A549 (cell line): ENCODE data around the gene TXNRD2. TPM values are rescaled to one million over a fixed set of nuclear protein-coding genes. Genes with fewer than 3 reads are reported as not detected.

Experiments
- ATAC-seq, 2 experiments: fragments of 200-7000 bp in 1 of 2; fragments of >200 bp in 1 of 2; cut with Nextera tagmentation in 1 of 2; cut with Tn5 transposase in 1 of 2; 3 replicates each; pipeline versions ENCODE4 v1.8.0 to v1.9.1; 2018 to 2020; ENCODE audit warnings: mild to moderate bottlenecking in 1 of 2, moderate library complexity in 1 of 2
- CTCF ChIA-PET: fragments of 300-600 bp; sonication (Branson Sonifier 250); formaldehyde crosslinking; extraction: SDS; loops from one replicate; lab custom pipeline; 2021; ENCODE audit warnings: antibody characterized with exemption, inconsistent platforms; lab: Yijun Ruan, JAX
- POLR2A ChIA-PET: fragments of 350-600 bp; formaldehyde crosslinking; extraction: SDS; loops from one replicate; lab custom pipeline; 2021; ENCODE audit warnings: antibody characterized with exemption, inconsistent platforms; lab: Yijun Ruan, JAX
- DNase-seq, 2 experiments: peaks; one replicate each; pipeline versions ENCODE4 v3.0.0 to v3.0.0-alpha.2; 2011 to 2016; ENCODE audit warnings: low read depth in 1 of 2, low spot score in 1 of 2
- FAIRE-seq: peaks from 2 replicates; lab custom pipeline; 2011; peaks lifted over from hg19 to GRCh38; lab: Jason Lieb, UNC
- H3K27ac ChIP-seq, 2 experiments: fragments of >200 bp; sonication (Bioruptor Twin); formaldehyde crosslinking; 3 replicates each; pipeline ENCODE4 v1.5.1; 2016 to 2017
- H3K4me1 ChIP-seq: fragments of >200 bp; sonication (Bioruptor Twin); formaldehyde crosslinking; 3 replicates; pipeline ENCODE4 v1.6.1; 2016
- H3K4me2 ChIP-seq: fragments of >200 bp; sonication (Bioruptor Twin); formaldehyde crosslinking; 3 replicates; pipeline ENCODE4 v1.6.1; 2016
- H3K4me3 ChIP-seq: fragments of >200 bp; sonication (Bioruptor Twin); formaldehyde crosslinking; 3 replicates; pipeline ENCODE4 v1.5.1; 2016
- H3K9me3 ChIP-seq: fragments of >200 bp; sonication (Bioruptor Twin); formaldehyde crosslinking; 3 replicates; pipeline ENCODE4 v1.6.1; 2016
- BCL3 ChIP-seq: fragments of >200 bp; sonication (Bioruptor Twin); formaldehyde crosslinking; IDR thresholded peaks from 3 replicates; pipeline ENCODE4 v1.6.1; 2016
- CEBPB ChIP-seq, 2 experiments: fragments of >200 bp in 1 of 2; sonication (Bioruptor Twin) in 1 of 2; formaldehyde crosslinking in 1 of 2; IDR thresholded peaks; 2 replicates each; pipeline ENCODE4 v1.6.1; 2012 to 2016
- CHD4 ChIP-seq: fragments of 200-600 bp; sonication (generic); IDR thresholded peaks from 2 replicates; pipeline ENCODE4 v1.6.1; 2016; ENCODE audit warnings: antibody characterized with exemption, mild to moderate bottlenecking, borderline replicate concordance
- E2F6 ChIP-seq: IDR thresholded peaks from 2 replicates; pipeline ENCODE4 v1.6.1; 2012; ENCODE audit warnings: low read depth, borderline replicate concordance
- EHMT2 ChIP-seq: fragments of 200-600 bp; sonication (generic); IDR thresholded peaks from 2 replicates; pipeline ENCODE4 v1.6.1; 2016; ENCODE audit warnings: antibody characterized with exemption, low read depth, mild to moderate bottlenecking, moderate library complexity
- EP300 ChIP-seq, 2 experiments: fragments of >200 bp; sonication (Bioruptor Twin); formaldehyde crosslinking; IDR thresholded peaks; 2 replicates in 1 of 2; 3 replicates in 1 of 2; pipeline ENCODE4 v1.6.1; 2016 to 2017
- ESRRA ChIP-seq: fragments of 150-350 bp; IDR thresholded peaks from 2 replicates; pipeline ENCODE4 v1.6.1; 2014; ENCODE audit warnings: mild to moderate bottlenecking, low read length, borderline replicate concordance
- FOXS1 ChIP-seq: fragments of 250-450 bp; sonication (Bioruptor Pico); IDR thresholded peaks from 2 replicates; pipeline ENCODE4 v1.5.0; 2020; ENCODE audit warnings: mild to moderate bottlenecking, moderate library complexity
- HDAC2 ChIP-seq: fragments of 200-600 bp; sonication (generic); IDR thresholded peaks from 2 replicates; pipeline ENCODE4 v1.6.1; 2016
- HES2 ChIP-seq: fragments of >200 bp; sonication (Bioruptor Twin); formaldehyde crosslinking; IDR thresholded peaks from 2 replicates; pipeline ENCODE4 v1.6.1; 2016
- HEYL ChIP-seq: fragments of 250-450 bp; sonication (Bioruptor Pico); IDR thresholded peaks from 2 replicates; pipeline ENCODE4 v1.8.0; 2021; ENCODE audit warnings: mild to moderate bottlenecking, moderate library complexity
- HMGXB4 ChIP-seq: fragments of 250-450 bp; sonication (Bioruptor Pico); IDR thresholded peaks from 2 replicates; pipeline ENCODE4 v1.5.0; 2021; ENCODE audit warnings: mild to moderate bottlenecking, moderate library complexity, borderline replicate concordance
- HOXB5 ChIP-seq: fragments of 250-450 bp; sonication (Bioruptor Pico); IDR thresholded peaks from 2 replicates; pipeline ENCODE4 v1.5.0; 2020; ENCODE audit warnings: mild to moderate bottlenecking, moderate library complexity
- KDM1A ChIP-seq: fragments of 200-600 bp; sonication (generic); IDR thresholded peaks from 2 replicates; pipeline ENCODE4 v1.6.1; 2016; ENCODE audit warnings: low read depth, mild to moderate bottlenecking
- MAZ ChIP-seq: fragments of 150-350 bp; IDR thresholded peaks from 2 replicates; pipeline ENCODE4 v1.6.1; 2014; ENCODE audit warnings: antibody characterized with exemption, low read depth, low read length, borderline replicate concordance
- MYC ChIP-seq: IDR thresholded peaks from 2 replicates; pipeline ENCODE4 v1.6.1; 2012; ENCODE audit warnings: mild to moderate bottlenecking, inconsistent platforms, low read length, improper control_type of control experiment, borderline replicate concordance
- NFE2L2 ChIP-seq: fragments of 150-350 bp; conservative IDR thresholded peaks from 2 replicates; pipeline ENCODE4 v1.6.1; 2014; ENCODE audit warnings: low read length
- RNF2 ChIP-seq: fragments of 200-600 bp; sonication (generic); IDR thresholded peaks from 2 replicates; pipeline ENCODE4 v1.6.1; 2016; ENCODE audit warnings: low read depth, mild to moderate bottlenecking, antibody characterized with exemption, moderate library complexity, borderline replicate concordance
- SREBF2 ChIP-seq: fragments of 450-650 bp; IDR thresholded peaks from 2 replicates; pipeline ENCODE4 v1.6.1; 2014; ENCODE audit warnings: mild to moderate bottlenecking, moderate library complexity
- TFCP2L1 ChIP-seq: fragments of 250-450 bp; sonication (Bioruptor Pico); IDR thresholded peaks from 2 replicates; pipeline ENCODE4 v1.5.0; 2021; ENCODE audit warnings: mild to moderate bottlenecking
- USF2 ChIP-seq: fragments of 450-650 bp; IDR thresholded peaks from 2 replicates; pipeline ENCODE4 v1.6.1; 2014; ENCODE audit warnings: antibody characterized with exemption
- ZC3H11A ChIP-seq: fragments of 450-650 bp; IDR thresholded peaks from 2 replicates; pipeline ENCODE4 v1.6.1; 2014; ENCODE audit warnings: antibody characterized with exemption, mild to moderate bottlenecking
- ZFP36 ChIP-seq: fragments of 450-650 bp; IDR thresholded peaks from 2 replicates; pipeline ENCODE4 v1.6.1; 2014; ENCODE audit warnings: borderline replicate concordance; ENCODE audit not compliant: partially characterized antibody
- ZNF302 ChIP-seq: fragments of 250-450 bp; sonication (Bioruptor Pico); IDR thresholded peaks from 2 replicates; pipeline ENCODE4 v1.9.0; 2021; ENCODE audit warnings: inconsistent platforms, mild to moderate bottlenecking, moderate library complexity
- WGBS: methylation state at CpG from one replicate; pipeline ENCODE4 v1.1.6; 2017; ENCODE audit errors: missing lambda C conversion rate; 5-methylcytosine and 5-hydroxymethylcytosine counted together
- polyA plus RNA-seq, 4 experiments: library from polyadenylated mRNA; depleted of rRNA in 3 of 4; stranded (reverse); fragments of >200 nt; fragmentation: RNase III in 1 of 4; extraction: RNeasy Plus Mini Kit Qiagen cat#74134 plus additional on column Dnase treatment in 1 of 4; gene quantifications; 2 replicates in 3 of 4; 3 replicates in 1 of 4; pipeline ENCODE4 v1.2.3, GENCODE V29; 2011 to 2017
- TF ChIP-seq, protein P1 (sequence below): IDR thresholded peaks from 2 replicates; pipeline ENCODE4 v1.6.1; 2012
- TF ChIP-seq, protein P2 (sequence below): IDR thresholded peaks from 2 replicates; pipeline ENCODE4 v1.6.1; 2012

Gene TXNRD2
- polyA plus RNA-seq, 2 of the 4 experiments (the other 2 are of a cell fraction) = 16.3 to 25.6 TPM

DNA sequence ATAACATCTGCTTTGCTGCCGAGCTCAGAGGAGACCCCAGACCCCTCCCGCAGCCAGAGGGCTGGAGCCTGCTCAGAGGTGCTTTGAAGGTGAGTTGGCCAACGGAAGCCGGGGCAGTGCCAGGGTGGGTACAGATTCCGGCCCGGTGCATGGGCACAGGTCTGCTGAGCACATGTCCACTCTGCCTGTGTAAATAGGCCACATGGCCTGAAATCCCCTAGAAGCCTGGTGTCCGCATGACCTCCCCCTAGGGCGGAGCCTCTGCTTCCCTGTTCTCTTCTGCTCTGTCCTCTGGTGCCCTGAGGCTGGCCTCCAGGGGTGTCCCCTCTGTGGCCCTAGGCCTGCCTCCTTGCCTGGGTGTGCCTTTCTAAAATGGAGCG, 19.6 kb upstream of the TXNRD2 start:
- H3K4me1 ChIP-seq = peaks cover 7% of the 10 kb centered on the region; the same call in 1 of the 3 replicates
- ChIA-PET CTCF (no interaction called here), POLR2A (no interaction called here)
- H3K4me2 ChIP-seq = no peak overlapping the region
- DNase-seq (no peak), ATAC-seq (no peak), FAIRE-seq (no peak)
- H3K9me3 ChIP-seq = no peaks in the 10 kb centered on the region
- WGBS = 89% methylated on average over 7 of the region's 9 CpGs
- H3K27ac ChIP-seq = no peak overlapping the region
- no peak for TF ChIP-seq HEYL (CRISPR knock-in tag)
- TF ChIP-seq NFE2L2 = no peak
- TF ChIP-seq ZNF302 (CRISPR knock-in tag) = no peak
- no peak for TF ChIP-seq ESRRA
- TF ChIP-seq ZFP36 = no peak
- TF ChIP-seq ZC3H11A = no peak
- TF ChIP-seq EHMT2 = no peak
- H3K4me3 ChIP-seq = no peak overlapping the region

GRCh38 chr22:19960491-19961200, 19.0 kb upstream of the TXNRD2 start:
- H3K4me1 ChIP-seq = peaks cover 7% of the 10 kb centered on the region; the same call in 1 of the 3 replicates
- no peak overlapping the region for H3K4me2 ChIP-seq
- FAIRE-seq = no peak
- TF ChIP-seq E2F6 (no peak), USF2 (no peak), RNF2 (no peak), CEBPB (IDR thresholded peaks at IDR 0.05) (no peak), CHD4 (no peak), HDAC2 (no peak), SREBF2 (no peak), TFCP2L1 (CRISPR knock-in tag) (no peak)
- TF ChIP-seq, protein P1, sequence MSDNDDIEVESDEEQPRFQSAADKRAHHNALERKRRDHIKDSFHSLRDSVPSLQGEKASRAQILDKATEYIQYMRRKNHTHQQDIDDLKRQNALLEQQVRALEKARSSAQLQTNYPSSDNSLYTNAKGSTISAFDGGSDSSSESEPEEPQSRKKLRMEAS = no peak
- WGBS = 92% methylated on average over 11 of the region's 12 CpGs
- H3K4me3 ChIP-seq = no peak overlapping the region
- H3K27ac ChIP-seq = no peak overlapping the region
- ChIA-PET POLR2A (no interaction called here), CTCF (no interaction called here)
- DNase-seq = no peak
- ATAC-seq = no peak
- H3K9me3 ChIP-seq = no peaks in the 10 kb centered on the region

DNA sequence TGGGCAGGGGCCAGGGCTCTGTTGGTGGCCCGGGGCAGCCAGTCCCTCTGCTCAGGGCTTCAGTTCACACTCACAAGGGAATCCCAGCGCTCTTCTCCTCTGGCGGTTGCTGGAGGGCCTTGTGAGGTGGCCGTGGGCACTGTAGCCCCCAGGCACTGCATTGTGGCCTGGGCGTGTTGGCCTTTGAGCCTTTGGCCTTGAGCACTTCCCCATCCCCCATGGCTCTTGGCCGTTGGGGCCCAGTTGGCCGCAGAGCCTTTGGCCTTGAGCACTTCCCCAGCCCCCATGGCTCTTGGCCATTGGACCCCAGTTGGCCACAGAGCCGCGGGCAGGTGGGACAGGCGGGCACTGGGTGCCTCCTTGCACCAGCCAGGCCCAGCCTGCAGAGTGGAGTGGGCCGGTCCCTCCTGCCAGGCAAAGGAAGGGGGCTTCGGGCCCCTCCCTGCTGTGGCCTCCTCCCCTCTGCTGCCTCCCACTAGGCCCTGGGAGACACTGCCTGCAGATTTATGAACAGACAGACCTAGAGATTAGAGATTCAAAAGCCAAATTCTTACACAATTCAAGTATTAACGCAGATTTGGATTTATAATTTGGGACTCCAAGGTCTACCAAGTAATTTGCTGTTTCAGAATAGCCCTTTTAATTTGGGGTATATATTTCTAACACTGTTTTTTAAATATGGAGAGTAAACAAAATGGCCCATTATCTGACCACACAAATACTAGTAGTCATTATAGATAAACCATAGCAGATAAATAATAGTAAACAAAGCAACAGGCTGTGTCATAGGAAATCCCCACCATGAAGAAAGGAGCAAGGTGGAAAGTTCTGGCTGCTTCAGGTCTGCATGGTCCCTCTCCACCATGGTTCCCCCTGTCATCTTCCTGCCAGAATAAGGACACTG, 18.2 kb upstream of the TXNRD2 start:
- Histone ChIP-seq H3K4me1 (peaks cover 7% of the 10 kb centered on the region; the same call in 1 of the 3 replicates), H3K4me3 (no peak overlapping the region), H3K27ac (no peak overlapping the region), H3K4me2 (no peak overlapping the region), H3K9me3 (no peaks in the 10 kb centered on the region)
- CTCF ChIA-PET = interaction anchor here (1.0 to 1.4 kb wide), 2 partner anchors 9 to 55 kb away, joined by 3 read pairs; no protein-coding TSS in a partner anchor
- DNase-seq = no peak
- 82% methylated on average over 3 of the region's 13 CpGs for WGBS
- no peak for ATAC-seq
- no peak for FAIRE-seq
- POLR2A ChIA-PET = no interaction called here
- no peak for TF ChIP-seq CHD4
- TF ChIP-seq HES2 = no peak
- TF ChIP-seq, protein P2, sequence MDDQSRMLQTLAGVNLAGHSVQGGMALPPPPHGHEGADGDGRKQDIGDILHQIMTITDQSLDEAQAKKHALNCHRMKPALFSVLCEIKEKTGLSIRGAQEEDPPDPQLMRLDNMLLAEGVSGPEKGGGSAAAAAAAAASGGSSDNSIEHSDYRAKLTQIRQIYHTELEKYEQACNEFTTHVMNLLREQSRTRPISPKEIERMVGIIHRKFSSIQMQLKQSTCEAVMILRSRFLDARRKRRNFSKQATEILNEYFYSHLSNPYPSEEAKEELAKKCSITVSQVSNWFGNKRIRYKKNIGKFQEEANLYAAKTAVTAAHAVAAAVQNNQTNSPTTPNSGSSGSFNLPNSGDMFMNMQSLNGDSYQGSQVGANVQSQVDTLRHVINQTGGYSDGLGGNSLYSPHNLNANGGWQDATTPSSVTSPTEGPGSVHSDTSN = no peak
- no peak for TF ChIP-seq BCL3
- no peak for TF ChIP-seq HMGXB4 (CRISPR knock-in tag)
- no peak for TF ChIP-seq EP300 (IDR thresholded peaks at IDR 0.05)
- TF ChIP-seq HOXB5 (CRISPR knock-in tag) = no peak
- TF ChIP-seq KDM1A = no peak
- TF ChIP-seq FOXS1 (CRISPR knock-in tag) = no peak
- TF ChIP-seq ESRRA = no peak
- TF ChIP-seq MYC = no peak
- TF ChIP-seq MAZ = no peak
